IPS-15b (cell line): ENCODE data around the gene EXOC4.
"Not testable (repeated sequence)": the region's sequence is repeated elsewhere in the genome, so short reads cannot be mapped to it uniquely, and the experiment has no call there.

Experiments used
- H3K27me3 ChIP-seq: one replicate; pipeline ENCODE4 v1.6.1; 2013; ENCODE audit warnings: low read length; ENCODE audit not compliant: control insufficient read depth, insufficient read depth
- H3K36me3 ChIP-seq: one replicate; pipeline ENCODE4 v1.6.1; 2013; ENCODE audit warnings: low read length; ENCODE audit not compliant: control insufficient read depth, insufficient read depth
- H3K4me1 ChIP-seq: one replicate; pipeline ENCODE4 v1.6.1; 2013; ENCODE audit warnings: mild to moderate bottlenecking, low read length; ENCODE audit not compliant: control insufficient read depth, insufficient read depth
- H3K4me3 ChIP-seq: one replicate; pipeline ENCODE4 v1.5.1; 2013; ENCODE audit warnings: low read depth, low read length
- H3K9ac ChIP-seq: one replicate; pipeline ENCODE4 v1.6.1; 2013; ENCODE audit warnings: low read depth, mild to moderate bottlenecking, low read length
- H3K9me3 ChIP-seq: one replicate; pipeline ENCODE4 v1.6.1; 2013; ENCODE audit warnings: mild to moderate bottlenecking, low read length; ENCODE audit not compliant: control insufficient read depth, insufficient read depth

EXOC4 gene

DNA sequence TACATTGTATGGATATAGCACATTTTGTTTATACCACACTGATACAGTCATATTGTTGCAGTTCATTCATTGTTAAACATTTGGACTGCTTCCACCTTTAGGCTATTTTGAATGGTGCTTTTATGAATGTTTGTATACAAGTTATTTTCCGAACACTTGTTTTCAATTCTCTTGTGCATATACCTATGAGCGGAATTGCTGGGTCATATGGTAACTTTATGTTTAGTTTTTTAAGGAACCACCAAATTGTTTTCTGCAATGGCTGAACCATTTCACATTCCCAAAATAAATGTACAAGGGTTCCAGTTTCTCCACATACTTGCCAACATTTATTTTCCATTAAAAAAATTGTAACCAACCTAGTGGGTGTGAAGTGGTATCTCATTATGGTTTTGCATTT is 4.0 kb upstream of the EXOC4 start:
- Histone ChIP-seq H3K4me1 (no peaks in the 10 kb centered on the region), H3K9ac (no peak overlapping the region), H3K9me3 (no peaks in the 10 kb centered on the region), H3K4me3 (no peak overlapping the region), H3K27me3 (no peaks in the 10 kb centered on the region), H3K36me3 (no peaks in the 10 kb centered on the region)

DNA sequence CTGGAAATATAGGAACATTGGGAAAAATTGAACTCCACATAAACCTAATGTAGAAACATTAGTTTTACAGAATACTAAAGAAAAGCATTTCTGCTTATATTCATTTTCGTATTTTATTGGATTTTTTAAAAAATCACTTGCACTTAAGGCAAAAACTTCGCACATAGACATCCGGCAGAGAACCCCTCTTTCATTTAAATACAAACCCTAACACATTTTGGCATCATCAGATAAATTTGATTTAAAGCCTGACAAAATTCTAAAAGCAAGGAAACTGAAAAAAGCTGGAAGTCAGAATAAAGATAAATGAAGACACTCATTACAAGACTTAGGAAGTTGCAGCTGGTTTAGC is 396 bp upstream of the EXOC4 start:
- Histone ChIP-seq H3K9me3 (no peaks in the 10 kb centered on the region), H3K27me3 (no peaks in the 10 kb centered on the region), H3K9ac (no peak overlapping the region), H3K4me1 (no peaks in the 10 kb centered on the region), H3K4me3 (peak overlapping the region; percentile 20), H3K36me3 (no peaks in the 10 kb centered on the region)

DNA sequence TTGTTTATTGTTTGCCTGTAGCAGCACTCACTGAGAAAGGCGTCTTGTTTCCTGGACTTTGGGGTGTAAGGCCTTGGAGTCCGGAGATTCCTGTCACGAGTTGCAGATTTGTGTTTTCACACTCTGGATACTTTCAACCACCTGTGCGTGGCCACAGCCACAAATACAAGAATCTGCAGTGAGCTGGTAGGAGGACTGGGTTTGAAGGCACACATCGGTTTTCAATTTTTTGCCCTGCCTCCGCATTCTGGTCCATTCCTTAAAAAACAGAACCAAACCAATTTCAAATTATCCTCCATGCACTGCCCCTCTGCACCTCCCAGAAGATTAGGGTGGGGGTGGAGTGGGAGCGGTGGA is 619 bp downstream of the EXOC4 start:
- H3K27me3 ChIP-seq, result no peaks in the 10 kb centered on the region
- H3K4me3 ChIP-seq, result peak overlapping the region; percentile 94
- no peaks in the 10 kb centered on the region for H3K4me1 ChIP-seq
- no peaks in the 10 kb centered on the region for H3K9me3 ChIP-seq
- H3K36me3 ChIP-seq, result no peaks in the 10 kb centered on the region
- H3K9ac ChIP-seq, result peak overlapping the region; percentile 84

DNA sequence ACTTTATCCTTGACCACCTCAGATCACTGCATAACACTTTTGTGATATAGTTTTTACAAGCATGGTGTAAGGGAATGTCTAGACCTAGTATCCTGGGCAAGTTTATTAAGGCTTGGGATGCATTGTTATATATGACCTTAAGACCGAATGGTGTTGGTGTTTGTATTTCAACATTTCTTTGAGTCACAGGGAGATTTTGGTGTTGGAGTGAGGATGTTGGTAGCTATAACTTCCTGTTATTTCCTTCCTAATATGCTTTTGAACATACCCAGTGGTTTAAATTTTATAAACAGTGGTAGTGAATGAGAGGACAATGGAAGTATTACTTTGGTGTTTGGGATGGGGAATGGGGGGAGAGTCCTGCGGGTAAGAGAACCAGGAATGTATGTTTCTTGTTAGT is 2.6 kb downstream of the EXOC4 start:
- Histone ChIP-seq H3K9ac (no peak overlapping the region), H3K9me3 (no peaks in the 10 kb centered on the region), H3K4me3 (no peak overlapping the region), H3K36me3 (no peaks in the 10 kb centered on the region), H3K4me1 (no peaks in the 10 kb centered on the region), H3K27me3 (no peaks in the 10 kb centered on the region)

DNA sequence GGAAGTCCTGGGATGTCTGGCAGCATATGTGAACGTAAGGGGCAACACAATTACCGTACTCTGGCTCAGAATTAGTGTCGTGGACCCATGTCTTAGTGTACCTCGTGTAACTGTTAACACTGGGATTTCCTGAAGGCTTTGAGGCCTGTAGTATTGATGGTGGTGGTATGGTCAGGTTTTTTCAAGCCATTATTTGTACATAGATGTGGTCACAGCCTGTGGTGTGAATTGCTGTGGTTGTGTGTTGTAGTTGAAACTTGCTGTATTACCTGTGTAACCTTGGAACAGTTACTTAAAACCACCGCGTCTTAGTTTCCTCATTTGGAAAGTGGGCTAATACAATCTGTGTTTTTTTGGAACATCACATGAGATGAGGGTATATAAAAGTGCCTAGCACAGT is 5.3 kb downstream of the EXOC4 start:
- H3K27me3 ChIP-seq, result no peaks in the 10 kb centered on the region
- no peaks in the 10 kb centered on the region for H3K4me1 ChIP-seq
- H3K4me3 ChIP-seq, result no peak overlapping the region
- no peaks in the 10 kb centered on the region for H3K9me3 ChIP-seq
- H3K9ac ChIP-seq, result no peak overlapping the region
- no peaks in the 10 kb centered on the region for H3K36me3 ChIP-seq

DNA sequence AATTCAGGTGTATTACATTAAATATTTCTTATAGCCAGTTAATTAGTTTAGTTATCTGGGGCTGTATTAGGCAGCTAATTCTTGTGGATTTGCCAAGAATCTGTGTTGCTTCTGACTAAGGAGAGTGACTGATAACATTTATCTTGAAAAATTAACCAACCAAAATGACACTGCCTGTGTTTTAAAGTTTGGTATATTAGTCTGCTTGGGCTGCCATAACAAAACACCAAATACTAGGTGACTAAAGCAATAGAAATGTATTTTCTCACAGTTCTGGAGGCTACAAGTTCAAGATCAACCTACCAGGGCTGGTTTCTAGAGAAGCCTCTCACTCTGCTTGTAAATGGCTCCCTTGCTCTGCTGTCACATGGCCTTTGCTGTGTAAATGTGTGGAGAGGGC is 12.9 kb downstream of the EXOC4 start:
- Histone ChIP-seq H3K4me3 (no peak overlapping the region), H3K27me3 (no peaks in the 10 kb centered on the region), H3K9ac (no peak overlapping the region), H3K4me1 (peaks cover 2% of the 10 kb centered on the region), H3K9me3 (no peaks in the 10 kb centered on the region), H3K36me3 (no peaks in the 10 kb centered on the region)

DNA sequence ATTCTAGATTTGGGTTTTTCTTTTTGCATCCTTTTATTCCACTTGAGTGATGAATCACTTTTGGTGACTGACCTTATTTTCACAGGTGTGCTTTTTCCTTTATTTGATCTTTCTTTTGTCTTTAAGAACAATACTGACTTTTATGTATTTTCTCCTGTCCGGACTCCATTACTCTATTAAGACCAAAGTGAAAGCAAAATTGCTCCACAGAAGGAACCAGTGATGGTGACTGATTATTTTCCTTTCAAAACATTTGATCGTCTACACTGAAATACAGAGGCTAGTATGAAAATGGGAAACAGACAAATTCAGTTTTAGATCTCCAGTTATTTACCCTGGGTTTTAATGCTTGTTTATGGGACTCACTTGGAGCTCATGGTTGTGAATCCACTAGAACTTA is 15.5 kb downstream of the EXOC4 start:
- Histone ChIP-seq H3K4me3 (no peak overlapping the region), H3K4me1 (peaks cover 3% of the 10 kb centered on the region), H3K36me3 (no peaks in the 10 kb centered on the region), H3K27me3 (no peaks in the 10 kb centered on the region), H3K9ac (no peak overlapping the region), H3K9me3 (no peaks in the 10 kb centered on the region)

- Histone ChIP-seq H3K9me3 (no peaks in the 10 kb centered on the region), H3K36me3 (no peaks in the 10 kb centered on the region), H3K4me3 (no peak overlapping the region), H3K9ac (no peak overlapping the region), H3K4me1 (peaks cover 2% of the 10 kb centered on the region), H3K27me3 (no peaks in the 10 kb centered on the region)
These were observed 19.5 kb downstream of the EXOC4 start for GRCh38 chr7:133272336-133272735.

DNA sequence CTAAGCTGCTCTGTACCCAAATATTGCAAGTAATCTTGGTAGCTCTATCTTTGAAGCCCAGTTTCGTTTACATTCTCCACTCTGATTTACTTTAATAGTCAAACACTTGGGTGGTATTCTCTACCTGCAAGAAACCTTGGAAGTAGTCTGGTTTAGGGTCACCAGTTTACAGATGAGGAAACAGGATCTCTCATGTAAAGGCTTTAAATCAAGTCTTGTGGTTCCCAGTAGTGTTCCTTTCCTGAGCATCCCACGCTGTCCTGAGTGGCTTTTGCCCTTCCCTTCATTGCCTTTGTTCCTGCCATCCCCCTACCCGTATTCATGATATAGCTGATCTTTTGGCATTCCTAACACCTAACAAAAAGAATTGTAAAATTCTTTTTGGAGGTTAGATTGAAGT is 20.3 kb downstream of the EXOC4 start:
- Histone ChIP-seq H3K9me3 (no peaks in the 10 kb centered on the region), H3K4me3 (no peak overlapping the region), H3K27me3 (no peaks in the 10 kb centered on the region), H3K9ac (no peak overlapping the region), H3K4me1 (peaks cover 2% of the 10 kb centered on the region), H3K36me3 (no peaks in the 10 kb centered on the region)

DNA sequence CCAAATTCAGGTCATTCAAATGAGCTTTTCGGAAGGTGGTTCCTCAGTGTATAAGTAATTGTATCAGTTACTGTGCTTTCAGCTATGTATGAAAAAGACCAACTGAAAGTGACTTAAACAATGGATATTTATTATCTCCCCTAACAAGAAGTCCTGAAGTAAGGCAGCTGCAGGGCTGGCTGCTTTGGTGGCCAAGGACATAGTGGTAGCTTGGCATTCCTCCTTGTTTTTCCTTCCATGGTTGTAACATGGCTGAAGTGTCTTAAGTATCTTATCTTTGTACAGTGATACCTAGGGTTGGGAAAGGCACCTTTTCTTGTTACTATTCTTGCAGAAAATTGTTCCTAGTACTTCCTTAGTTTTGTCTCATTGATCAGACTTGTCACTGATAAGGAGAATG is 21.4 kb downstream of the EXOC4 start:
- no peak overlapping the region for H3K9ac ChIP-seq
- H3K9me3 ChIP-seq, result no peaks in the 10 kb centered on the region
- H3K4me3 ChIP-seq, result no peak overlapping the region
- peaks cover 2% of the 10 kb centered on the region for H3K4me1 ChIP-seq
- H3K36me3 ChIP-seq, result no peaks in the 10 kb centered on the region
- no peaks in the 10 kb centered on the region for H3K27me3 ChIP-seq

GRCh38 chr7:133275008-133275407 is 22.1 kb downstream of the EXOC4 start:
- no peaks in the 10 kb centered on the region for H3K36me3 ChIP-seq
- H3K9ac ChIP-seq, result no peak overlapping the region
- H3K4me1 ChIP-seq, result peaks cover 2% of the 10 kb centered on the region
- no peak overlapping the region for H3K4me3 ChIP-seq
- no peaks in the 10 kb centered on the region for H3K27me3 ChIP-seq
- no peaks in the 10 kb centered on the region for H3K9me3 ChIP-seq

DNA sequence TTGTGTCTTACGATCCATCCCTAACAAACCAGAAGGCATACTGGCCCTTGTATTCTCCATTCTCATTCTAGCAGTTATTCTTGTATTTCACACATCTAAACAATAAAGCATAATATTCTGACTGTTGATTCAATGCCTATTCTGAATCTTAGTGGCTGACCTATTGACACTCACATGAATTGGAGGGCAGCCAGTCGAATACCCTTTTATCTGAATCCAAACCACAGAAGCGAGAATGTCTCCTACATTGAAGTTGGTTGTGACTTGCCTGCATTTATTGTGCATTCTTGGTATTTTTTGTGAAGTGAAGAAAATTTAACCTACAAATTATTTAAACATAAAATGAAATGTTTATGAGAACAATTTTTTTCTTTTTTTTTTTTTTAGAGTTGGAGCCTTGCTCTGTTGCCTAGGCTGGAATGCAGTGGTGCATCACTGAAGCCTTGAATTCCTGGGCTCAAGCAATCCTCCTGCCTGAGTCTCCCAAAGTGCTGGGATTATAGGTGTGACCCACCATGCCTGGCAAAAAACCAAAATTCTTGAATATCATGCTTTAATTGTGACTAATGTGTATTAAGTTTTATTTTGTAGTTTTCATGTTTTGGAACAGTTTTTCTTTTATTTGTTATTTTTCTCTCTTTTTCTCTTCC is 22.7 kb downstream of the EXOC4 start:
- Histone ChIP-seq H3K4me1 (peaks cover 2% of the 10 kb centered on the region), H3K27me3 (no peaks in the 10 kb centered on the region), H3K9me3 (no peaks in the 10 kb centered on the region), H3K9ac (no peak overlapping the region), H3K36me3 (no peaks in the 10 kb centered on the region), H3K4me3 (no peak overlapping the region)

- not testable (repeated sequence) for H3K36me3 ChIP-seq, H3K9ac ChIP-seq, H3K4me1 ChIP-seq, H3K27me3 ChIP-seq, H3K4me3 ChIP-seq, H3K9me3 ChIP-seq
These were observed 26.1 kb downstream of the EXOC4 start for GRCh38 chr7:133278975-133279374.
